GM21576 (cell line): ENCODE measurements around the gene MACROD2.

Experiments used
- ATAC-seq: cut with Tn5 transposase; IDR thresholded peaks from one replicate; pipeline ENCODE4 v1.9.1; 2021; ENCODE audit warnings: mild to moderate bottlenecking, moderate library complexity; ENCODE audit not compliant: unreplicated experiment

MACROD2 gene

DNA sequence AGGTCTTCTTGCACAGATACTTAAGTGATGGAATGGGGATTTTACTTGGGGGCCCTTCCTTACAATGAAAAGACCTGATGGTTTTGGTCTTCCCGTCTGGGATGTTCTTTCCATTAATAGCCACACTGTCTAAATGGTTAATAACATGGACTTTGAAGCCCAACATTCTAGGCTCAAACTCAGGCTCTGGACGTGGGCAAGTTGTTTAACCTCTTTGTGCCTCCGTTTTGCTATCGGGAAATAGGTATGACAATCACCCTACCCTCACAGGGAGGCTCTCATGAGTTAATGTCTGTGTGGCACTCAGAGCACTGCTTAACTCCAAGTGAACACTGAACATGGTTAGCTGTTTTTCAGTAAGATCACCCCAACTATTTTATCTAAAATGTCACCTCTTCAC, 702.8 kb downstream of the MACROD2 start:
- no peak for ATAC-seq

DNA sequence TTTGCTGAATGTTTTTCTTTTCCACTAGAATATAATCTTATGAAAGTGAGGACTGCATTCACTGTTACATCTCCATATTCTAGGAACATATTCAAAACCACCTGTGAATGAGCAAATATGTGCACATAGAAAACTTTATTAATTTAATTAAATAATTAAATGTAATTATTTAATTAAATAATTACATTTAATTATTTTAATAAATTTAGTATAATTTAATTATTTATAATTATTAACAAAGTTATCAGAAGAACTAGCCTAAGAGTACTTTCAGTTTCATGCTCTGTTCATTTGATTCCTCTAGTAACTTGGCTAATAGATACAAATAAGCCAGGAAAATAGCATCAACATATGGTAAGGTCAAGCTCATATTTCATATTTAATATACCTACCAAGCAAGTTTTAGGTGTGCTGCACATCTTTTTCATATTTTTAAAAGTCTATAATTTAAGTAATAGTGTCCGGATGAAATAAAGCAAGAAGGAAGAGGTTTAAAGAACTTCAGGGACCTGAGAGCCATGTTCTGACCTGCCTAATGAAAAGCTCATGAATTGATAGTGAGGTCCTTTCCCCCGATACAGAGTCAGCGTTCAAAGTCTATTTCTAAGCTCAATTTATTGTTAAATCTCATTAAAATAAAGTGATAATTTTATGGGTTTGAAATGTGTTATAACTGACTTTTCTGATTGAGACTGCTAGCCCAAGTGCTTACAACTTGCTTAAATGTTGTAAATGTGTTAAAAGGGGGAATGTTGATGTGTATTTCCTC, 703.5 kb downstream of the MACROD2 start:
- no peak for ATAC-seq

DNA sequence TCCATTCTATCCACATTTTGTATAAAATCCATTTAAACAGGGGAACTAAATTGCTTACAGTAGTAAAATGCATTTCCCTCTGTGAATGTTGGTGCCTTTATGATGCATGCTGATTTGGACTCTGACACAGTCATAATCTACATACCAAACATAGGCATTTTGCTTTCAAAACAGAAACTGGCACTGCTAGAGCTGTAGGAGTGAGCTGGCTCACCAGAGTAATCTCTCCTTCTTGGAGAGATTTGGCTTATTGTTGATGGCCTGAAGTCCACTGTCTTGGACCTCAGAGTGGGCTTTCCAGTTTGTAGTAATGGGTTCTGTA, 705.3 kb downstream of the MACROD2 start:
- ATAC-seq: peak; percentile 41

DNA sequence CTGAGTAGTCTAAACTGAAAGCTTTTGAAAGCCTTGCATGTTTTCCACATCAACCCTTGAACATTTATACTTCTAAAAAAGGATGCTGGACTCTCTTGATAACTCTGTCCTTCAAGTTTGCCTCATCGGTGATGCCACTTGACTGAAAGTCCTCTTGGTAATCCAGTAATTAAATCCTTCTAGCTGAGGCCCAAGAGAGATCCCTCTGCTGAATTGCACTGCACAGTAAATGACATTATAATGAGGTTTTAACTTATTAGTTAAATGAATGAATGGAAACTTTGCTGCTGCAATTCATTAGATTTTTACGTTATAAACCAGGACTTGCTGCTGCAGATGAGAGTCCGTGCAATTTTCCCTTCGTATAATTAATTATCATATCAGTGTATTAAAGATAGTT, 706.0 kb downstream of the MACROD2 start:
- no peak for ATAC-seq

DNA sequence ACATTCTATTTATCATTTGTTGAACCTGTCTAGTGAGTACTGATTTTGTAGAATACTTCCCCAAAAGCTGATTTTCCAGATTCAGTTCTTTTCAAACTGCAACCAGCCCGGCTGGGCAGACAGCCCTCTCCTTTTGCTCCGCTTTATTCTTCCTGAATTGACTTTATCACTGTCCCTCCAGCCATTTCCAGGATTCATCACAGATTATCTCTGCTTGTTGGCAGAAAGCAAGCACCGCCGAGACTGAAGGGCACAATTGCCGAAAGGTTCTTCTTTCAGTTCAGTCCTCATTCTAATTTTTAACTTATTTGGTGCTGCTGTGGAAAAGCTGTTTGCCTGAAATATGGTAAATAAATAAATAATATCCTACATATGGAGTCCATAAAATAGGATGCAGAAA, 711.2 kb downstream of the MACROD2 start:
- ATAC-seq: no peak

DNA sequence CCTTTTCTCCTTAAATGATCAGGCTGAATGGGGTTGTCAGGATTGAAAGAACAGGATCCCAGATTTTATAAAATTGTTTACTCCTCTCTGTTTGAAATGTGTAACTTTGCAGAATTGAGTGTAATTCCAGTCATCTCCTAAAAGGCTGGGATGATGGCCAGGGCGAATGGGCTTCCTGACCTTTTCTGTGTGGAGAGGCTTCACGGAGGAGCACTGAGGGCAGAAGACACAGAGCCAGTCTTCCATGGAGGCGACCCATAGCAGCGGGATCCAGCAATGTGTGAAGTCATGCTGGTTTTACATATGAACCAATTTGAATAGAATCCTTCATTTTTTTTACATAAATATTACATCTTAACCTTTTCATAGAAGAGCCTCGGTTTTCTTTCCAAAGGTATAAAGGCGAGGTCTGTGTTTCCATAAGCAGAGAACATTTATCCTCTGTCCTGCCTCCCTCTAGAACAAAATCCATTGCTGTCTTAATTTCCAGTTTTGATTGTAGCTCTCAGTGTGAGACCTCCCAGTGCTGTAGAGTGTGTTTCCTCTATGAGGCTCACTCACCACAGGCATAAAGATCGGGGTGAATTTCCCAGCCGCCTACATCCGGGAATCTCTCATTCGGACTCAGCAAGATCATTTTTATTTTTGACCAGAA, 711.8 kb downstream of the MACROD2 start:
- no peak for ATAC-seq

DNA sequence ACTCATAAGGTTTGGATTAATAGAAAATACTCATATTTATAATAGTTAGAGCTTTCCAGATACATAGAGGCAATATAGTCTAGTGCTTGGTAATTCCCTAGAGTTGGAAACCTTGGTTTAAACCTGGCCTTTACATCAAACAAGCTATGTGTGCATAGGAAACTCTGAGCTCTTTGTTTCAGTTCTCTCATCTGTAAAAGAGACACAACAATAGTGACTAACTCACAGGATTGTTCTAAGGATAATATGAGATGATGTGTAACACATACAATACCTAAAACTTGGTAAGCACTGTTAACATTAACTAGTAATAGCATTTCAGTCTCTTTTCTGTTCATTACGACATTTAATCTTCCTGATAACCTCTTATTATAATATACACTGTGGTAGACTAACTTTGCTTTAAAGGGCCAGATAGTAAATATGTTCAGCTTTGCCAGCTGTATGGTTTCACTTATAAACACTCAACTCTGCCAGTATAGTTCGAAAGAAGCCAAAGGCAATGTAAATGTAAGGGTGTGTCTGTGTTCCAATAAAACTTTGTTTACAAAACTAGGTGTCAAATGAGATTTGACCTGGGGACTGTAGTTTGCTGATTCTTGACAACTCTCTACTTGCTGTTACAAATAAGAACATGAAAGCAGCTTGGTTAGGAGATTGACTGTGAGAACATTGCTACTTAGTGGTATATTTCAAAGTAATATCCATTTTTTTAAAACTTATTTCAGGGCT, 712.7 kb downstream of the MACROD2 start:
- ATAC-seq: no peak

DNA sequence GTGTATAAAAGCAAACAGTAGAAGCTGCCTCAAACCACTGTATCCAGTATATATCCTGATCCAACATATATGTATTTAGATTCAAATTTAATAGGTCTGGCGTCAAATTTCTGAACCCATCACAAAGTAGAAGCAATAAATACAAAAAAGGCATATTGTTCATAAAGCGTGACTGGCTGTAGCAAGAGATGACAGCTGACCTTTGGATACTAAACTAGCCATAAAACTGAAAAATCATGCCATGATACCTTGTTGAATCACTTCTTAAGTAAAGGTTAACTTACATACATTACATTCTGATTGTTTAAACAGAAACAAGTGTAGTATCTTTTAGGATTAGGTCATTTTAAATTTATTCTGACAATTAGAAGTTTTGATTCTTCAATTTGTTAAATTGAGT, 714.1 kb downstream of the MACROD2 start:
- ATAC-seq: no peak

DNA sequence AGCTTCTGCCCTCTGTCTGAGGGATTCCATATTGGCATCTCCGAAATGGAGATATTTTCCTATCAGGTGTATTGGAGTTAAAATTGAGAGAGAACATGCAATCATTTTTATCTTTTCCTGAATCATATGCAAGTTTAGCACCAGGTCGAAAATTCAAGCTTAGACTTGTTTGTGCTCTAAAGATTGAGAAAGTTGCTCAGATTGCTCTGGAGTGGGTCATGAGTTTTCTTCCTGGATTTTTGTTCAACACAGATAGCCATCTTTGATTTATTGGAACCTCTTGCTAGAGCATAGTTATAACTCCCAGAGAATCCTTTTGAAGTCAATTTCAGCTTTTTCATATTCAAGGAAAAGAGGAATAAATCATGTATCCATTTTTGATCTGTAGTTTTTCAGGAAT, 715.6 kb downstream of the MACROD2 start:
- ATAC-seq: no peak

DNA sequence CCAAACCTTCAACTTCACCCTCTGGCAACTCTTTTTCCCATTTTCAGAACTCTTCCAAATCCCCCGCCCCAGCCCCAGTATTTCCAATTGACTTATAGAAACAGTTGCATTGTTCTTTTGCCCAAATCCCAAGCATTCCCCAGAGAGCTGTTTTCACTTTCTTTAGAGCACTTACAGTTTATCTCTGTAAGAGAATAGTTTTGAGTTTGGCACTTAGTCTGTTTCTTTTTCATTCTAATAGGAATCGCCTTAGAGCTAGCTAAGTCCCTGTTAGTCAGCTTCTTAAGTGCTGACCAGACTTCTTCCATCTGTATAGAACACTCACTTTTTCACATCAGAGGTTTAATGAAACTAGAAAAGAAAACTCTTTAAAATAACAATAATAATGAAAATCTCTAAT, 716.3 kb downstream of the MACROD2 start:
- ATAC-seq: no peak

DNA sequence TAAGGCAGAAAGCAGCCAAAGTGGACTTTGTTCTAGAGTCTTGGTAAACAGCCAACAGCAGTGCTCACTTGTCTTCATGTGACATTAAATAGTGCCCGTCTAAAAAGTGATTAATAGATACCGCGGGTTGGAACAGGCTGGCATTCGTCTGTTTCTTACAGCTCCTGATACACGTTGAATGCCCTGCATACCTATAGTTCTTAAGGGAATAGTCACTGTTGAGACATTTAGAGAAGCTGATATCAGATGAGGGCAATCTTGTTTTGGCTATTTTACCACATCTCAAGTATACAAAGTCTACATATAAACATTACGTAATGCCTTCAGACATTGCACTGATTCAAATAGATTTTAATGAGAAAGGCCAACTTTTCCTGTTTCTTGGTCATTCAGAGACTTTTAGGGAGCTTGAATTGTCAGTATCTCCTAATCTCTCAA, 717.0 kb downstream of the MACROD2 start:
- no peak for ATAC-seq

DNA sequence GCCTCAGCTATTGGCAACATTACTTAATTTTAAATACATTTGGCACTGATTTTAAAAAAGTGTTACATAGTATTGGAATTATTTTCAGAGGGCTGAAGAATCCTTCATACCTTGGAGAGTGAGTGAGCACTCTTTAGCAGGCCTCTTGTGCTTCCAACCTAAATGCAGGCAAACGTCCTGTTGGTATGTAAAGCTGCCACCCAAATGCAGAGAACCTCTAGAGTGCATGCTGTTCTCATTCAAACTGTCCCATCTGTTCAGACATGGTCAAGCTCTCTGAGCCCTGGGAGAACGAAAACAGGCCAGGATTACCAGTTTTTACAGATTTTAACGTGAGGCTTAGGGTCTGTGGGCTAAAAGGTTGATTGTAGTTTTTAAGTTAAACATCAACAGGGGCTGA, 720.1 kb downstream of the MACROD2 start:
- ATAC-seq: no peak

DNA sequence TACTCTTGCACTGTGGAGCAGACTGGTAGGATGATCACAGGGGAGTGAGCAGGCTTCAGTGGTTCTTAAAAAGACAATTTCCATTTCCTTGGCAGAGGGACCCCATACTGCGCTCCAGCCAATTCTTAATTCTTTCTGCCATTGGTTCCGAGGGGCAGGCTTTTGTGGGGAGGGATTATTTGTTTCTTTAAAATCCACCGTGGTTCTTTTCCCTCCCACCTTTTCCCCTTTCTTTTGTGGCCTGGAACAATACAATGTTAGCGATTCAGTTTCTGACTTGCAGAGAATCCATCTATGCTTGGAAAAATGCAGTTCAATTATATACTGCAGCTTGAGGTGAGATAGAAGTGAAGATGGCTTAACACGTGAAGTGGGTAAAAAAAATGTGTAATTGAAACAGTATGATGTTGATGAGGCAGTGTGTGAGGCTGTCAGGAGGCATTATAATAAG, 721.1 kb downstream of the MACROD2 start:
- ATAC-seq: no peak

DNA sequence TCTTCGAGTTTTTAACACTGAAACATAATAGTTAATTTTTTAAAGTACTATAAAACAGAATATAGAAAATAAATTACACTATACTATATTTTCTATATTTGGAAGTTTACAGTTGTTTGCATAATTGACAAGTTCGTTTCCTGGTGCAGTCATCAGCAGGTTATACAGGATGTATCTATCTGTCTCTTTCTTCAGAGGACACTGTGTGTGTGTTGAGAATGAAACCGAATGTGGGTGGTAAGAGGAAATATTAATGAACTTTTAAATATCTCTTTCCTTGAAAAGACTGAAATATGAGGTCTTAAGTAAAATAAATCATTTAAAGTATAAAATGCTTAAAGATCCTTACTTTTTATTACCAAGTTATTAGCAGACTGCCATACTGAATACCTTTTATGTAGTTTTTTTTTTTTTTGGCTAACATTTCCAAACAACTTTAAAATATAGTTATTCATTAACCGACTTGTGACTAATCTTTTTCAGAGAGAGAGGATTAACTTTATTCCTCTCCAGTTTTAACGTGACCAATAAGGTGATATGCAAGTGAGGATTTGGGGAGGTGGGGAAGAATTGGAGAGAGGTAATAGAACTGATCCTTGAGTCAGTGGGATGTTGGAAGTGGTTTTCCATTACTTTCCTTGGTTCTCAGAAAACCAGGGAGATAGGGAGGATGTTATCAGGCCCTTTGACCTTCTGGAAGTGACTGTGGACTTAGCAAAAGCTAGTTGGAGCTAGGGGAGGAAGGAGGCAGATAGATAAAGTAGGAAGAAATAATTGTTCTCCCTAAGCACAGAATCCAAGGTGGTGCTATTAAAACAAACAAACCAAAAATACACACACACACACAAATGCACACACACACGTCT, 722.1 kb downstream of the MACROD2 start:
- ATAC-seq: peak; percentile 84

DNA sequence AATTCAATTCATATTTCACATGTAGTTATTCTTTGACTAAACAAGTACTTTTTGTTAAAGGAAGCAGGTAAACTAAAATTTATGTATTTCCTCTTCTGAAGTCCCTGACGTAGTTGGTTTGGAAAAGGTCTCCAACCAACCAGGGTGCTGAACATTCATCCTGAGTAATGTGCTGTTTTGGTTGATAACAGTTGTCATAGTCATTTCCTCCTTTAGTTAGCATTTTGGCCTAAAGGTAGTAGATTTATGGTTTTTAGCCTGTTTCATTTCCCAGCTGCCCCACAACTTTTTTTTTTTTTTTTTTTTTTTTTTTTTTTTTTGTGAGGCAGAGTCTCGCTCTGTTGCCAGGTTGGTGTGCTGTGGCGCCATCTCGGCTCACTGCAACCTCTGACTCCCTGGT, 724.9 kb downstream of the MACROD2 start:
- ATAC-seq: no peak

DNA sequence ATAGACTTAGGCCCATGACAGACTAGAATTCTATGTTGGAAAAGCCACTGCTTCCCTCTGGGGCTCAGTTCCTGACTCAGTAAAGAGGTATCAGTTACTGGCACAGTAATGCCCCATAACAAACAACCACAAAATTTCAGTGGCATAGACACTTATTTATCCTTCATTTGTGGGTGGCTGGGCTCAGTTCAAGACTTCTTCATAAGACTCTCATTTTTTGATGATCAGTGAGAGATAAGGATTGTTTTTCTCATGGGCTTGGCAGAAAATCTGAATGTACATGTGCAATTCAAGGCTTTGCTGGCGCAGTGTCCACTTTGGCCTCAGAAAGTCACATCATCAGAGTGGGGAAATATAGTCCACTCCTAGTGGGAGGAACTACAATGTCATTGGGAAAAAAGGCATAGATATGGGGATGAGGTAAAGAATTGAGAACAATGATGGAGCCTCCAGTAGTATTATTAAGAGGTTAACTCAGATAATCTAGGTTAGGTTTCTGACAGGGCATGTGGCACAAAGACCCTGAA, 726.7 kb downstream of the MACROD2 start:
- ATAC-seq: no peak

DNA sequence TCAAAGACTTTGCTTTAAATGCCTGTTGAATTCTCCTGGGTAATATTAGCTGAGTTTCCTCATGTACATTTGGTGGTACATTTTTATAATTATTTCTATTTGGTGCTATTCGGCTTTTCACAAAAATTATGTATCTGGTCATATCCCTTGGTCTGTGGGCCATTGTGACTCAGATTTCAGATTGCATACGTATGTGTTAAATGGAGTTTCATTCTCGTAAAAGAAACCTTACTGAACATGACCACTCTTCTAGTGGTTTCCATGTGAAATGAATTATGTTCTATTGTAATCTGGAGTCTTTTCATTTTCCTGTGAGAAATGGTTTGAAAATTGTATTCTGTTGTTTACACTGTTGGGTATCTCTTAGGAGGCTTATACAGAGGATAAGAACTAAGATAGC, 728.3 kb downstream of the MACROD2 start:
- ATAC-seq: no peak

DNA sequence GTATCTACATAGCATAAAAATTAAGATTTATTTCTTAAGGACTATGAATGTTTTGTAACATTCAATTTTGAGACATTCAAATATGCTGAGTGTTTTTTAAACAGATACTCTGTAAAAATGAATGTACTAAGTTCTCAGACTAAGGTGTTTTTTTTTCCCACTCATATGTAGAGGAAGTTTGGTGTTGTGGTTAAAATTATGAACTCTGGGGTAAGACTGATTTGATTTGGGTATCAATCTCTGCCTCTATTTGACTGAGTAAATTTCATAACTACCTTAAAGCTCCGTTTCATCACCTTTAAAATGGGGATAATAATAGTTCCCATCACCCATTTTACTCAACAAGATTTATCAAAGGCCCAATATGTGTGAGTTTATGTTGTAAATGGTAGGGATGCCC, 728.7 kb downstream of the MACROD2 start:
- ATAC-seq: no peak

DNA sequence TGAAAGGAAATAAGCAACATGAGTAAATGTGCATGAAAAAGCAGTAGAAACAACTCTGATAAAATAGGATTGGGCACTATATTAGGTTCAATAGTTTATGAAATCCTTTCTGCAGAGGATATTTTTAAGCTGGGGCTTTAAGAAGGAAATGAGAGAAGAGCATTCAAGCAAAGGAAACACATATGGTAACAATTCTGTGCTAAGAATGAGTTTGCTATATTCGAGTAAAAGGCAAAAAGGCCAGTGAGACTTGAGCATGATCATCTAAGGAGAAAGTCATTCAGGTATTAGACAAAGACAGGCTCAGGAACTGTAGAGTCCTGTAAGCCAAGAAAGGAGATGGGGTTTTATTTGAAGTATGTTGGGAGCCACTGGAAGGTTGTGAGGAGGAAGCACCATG, 729.2 kb downstream of the MACROD2 start:
- no peak for ATAC-seq

DNA sequence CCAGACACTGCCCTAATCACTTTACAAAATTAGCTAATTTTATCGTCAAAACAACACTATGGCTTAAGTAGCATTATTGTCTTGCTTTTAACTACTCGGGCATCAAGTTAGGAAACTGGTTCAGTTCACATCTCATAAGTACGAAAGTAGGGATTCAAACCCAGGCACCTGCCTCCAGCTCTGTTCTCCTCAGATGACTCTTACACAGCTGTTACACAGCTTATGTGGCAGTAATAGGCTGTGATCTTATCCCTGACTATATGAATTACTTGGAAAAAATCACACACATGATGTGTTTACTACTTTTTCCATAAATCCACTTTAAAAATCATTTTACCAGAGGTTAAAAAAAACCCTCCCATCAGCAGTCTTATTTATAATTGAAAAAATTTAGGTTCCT, 731.3 kb downstream of the MACROD2 start:
- no peak for ATAC-seq
